HG03469 (cell line): ENCODE measurements around the gene ABHD12.
A peak's percentile ranks its signal among the peaks of the same experiment; 100 is the strongest.
"Not testable (repeated sequence)": the region's sequence is repeated elsewhere in the genome, so short reads cannot be mapped to it uniquely, and the experiment has no call there.

Source experiments
- ATAC-seq: cut with Tn5 transposase; IDR thresholded peaks from one replicate; pipeline ENCODE4 v1.9.1; 2021; ENCODE audit warnings: mild to moderate bottlenecking, moderate library complexity, moderate number of reproducible peaks; ENCODE audit not compliant: unreplicated experiment

Gene ABHD12

DNA sequence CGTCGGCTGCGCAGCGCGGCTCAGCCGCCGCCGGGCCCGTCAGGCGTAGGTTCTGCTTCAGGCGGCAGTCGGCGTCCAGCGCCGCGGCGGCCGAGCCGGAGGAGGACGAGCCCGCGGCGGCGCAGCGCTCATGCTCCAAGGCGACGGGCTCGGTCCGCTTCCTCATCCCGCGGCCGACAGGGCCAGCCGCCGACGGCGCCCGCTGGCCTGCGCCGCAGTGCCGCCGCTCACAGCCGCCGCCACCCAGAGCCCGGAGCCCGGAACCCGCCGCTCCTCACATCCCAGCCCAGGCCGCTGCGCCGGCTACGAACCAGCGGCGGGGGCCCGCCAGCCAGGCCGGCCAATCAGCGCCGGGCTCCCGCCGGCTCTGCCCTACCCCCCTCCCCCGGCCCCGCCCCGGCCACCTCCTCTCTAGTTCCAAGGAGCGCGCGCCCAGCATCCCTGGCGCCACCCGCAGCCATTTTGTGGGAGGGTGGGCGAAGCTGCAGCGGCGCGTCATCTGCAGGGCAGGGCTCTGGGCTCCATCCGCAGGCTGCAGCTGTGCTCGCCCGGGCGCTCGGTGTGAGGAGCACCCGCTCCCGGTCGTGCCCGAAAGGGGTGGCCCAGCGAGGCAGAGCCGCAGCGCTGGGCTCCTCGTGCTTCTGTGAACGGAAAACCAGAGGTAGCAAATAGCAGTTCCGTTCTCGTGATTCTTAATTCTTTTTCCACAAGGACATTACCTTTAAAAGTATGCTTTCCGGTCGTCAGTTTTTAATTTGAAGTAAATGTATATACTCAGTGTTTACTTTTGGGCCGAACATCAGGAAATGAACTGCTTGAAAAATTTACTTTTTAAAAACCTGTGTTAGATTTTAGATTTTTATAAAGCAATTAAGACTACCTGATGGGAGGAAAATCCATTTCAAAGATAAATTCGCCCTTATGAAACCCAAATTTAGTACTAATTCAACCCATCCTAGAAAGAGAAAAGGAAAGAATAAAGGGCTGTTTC, at the start of gene ABHD12:
Gene ABHD12 (minus strand): TSS at position 298 of the 991 bp plus-strand sequence. CDS start 132 bp downstream, at position 166.
- peak; percentile 86 for ATAC-seq

- peak; percentile 69 for ATAC-seq
Measured at GRCh38 chr20:25439328-25439727, 48.7 kb upstream of the ABHD12 start.

- no peak for ATAC-seq
Measured at GRCh38 chr20:25437153-25437581, 46.5 kb upstream of the ABHD12 start.

- ATAC-seq = no peak
Measured at GRCh38 chr20:25424536-25424935, 33.9 kb upstream of the ABHD12 start.

DNA sequence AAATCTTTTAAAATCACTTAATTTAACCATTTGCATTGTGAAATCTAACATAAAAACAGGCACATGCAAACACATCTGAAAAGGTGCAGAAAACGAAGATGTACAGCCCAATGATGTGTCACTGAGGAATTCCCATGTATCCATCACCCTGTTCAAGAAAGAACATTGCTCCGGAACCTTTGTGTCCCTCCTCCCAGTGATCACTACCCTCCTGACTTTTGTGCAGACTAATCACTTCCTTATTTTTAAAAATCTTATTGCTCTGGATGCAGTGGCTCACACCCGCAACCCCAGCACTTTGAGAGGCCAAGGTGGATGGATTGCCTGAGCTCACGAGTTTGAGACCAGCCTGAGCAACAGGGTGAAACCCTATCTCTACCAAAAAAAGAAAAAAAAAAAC, 31.4 kb upstream of the ABHD12 start:
- ATAC-seq = no peak

- no peak for ATAC-seq
Measured at GRCh38 chr20:25421102-25421501, 30.5 kb upstream of the ABHD12 start.

GRCh38 chr20:25418776-25419175, 28.1 kb upstream of the ABHD12 start:
- no peak for ATAC-seq

DNA sequence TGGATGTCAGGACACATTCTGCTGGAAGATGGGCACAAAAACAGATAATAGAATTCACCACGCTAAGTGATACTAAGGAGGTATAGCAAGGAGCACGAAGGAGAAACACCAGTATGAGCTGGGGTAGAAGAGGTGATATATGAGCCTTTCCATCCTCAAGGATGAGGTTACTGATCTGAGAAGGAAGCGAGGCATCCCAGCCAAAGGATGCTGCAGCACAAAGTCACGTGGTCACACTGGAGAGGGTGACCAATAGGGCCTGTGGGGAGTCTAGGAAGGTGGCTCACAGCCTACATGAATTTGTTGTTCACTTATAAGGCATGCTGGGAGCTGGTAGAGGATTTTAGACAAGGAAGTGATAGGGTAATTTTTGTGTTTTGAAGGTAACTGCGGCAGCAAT, 18.3 kb upstream of the ABHD12 start:
- ATAC-seq = no peak

GRCh38 chr20:25408170-25408547, 17.5 kb upstream of the ABHD12 start:
- ATAC-seq = no peak

- peak; percentile 83 for ATAC-seq
Measured at GRCh38 chr20:25407311-25408169, 16.9 kb upstream of the ABHD12 start, which contains the start of gene GINS1. Gene GINS1 (plus strand): TSS chr20:25407673. CDS start chr20:25407821, 148 bp downstream.

- no peak for ATAC-seq
Measured at GRCh38 chr20:25402583-25402982, 11.9 kb upstream of the ABHD12 start.

DNA sequence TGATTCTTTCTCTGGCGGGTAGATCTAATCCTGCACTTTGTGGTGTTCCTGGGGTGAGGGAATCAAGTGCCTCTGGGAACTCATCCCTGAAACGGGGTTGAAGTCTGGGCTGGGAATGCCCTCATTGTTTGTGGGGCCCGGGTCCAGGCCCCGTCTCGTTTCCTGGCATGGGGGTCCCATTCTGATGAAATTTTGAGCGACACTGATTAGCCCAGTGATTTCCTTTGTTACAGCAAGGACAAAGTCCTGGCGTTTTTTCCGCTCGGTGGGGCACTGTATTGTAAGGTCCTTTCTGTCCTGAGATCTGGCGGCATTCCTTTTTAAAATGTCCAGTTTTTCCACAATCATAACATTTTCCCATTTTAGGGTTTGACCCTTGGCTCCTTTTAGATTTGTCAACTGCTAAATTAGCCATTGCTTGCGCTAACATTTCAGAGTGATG, 9.7 kb upstream of the ABHD12 start:
- ATAC-seq = not testable (repeated sequence)

GRCh38 chr20:25399037-25399430, 8.4 kb upstream of the ABHD12 start:
- peak; percentile 56 for ATAC-seq

DNA sequence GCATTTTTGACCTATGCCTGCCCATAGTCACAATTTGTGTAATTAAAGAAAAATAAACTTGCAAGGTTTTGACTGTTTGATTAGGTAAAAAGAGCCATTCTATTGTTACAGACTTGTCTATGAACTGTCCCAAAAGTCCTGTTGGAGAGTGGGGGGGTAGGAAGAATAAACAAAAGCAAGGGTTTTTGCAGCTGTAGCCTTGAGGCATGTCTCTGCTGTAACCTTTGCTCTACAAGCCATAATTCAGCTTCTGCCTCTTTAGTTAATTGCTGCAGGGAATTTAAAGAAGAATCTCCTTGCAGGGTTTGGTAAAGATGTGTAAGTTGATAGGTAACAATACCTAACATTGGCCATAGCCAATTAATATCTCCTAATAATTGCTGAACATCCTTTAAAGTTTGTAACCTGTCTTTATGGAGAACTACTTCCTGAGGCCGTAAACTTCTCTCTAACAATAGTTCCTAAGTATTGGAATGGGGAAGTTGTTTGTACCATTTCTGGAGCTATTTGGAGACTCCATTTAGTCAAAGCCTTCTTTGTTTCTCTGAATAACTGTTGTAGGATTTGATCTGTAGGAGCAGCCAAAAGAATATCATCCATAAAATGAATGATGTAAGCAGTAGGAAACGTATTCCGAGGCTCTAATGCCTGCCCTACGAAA, 7.9 kb upstream of the ABHD12 start:
- no peak for ATAC-seq

GRCh38 chr20:25397821-25398220, 7.2 kb upstream of the ABHD12 start:
- ATAC-seq = no peak

DNA sequence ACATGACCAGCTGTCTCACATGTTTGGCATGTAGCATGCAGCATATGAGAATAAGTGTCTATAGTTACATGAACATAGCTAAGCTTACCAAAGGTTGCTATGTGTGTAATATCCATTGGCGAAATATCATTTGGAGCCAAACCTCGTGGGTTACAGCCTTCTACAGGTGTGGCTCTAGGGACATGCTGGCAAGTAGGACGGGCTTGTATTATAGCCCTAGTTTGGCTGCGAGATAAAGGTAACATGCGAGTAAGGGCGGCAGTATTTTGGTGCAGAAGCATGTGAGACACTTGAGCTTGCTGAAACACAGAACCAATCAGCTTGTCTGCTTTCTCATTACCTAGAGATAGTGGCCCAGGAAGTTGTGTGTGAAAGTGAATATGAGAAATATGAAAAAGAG, 6.5 kb upstream of the ABHD12 start:
- ATAC-seq = no peak

DNA sequence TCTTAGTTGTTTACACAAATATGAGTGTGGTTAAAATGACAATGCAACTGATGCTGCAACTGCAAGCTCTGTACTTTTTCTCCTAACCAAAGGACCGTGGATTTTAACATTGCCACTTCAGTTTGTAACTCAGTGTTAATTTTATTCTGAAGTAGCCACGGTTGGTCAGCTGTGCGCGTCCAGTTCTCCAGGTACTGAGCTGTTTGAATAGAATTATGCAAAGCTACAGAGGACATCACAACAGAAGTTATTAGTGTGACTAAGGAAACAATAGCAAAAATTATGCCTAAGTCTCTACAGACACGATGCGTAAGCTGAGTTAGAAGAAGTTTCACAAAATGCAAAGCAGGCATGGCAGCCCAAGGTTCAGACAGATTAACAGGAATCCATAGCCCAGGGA, 4.4 kb upstream of the ABHD12 start:
- no peak for ATAC-seq

DNA sequence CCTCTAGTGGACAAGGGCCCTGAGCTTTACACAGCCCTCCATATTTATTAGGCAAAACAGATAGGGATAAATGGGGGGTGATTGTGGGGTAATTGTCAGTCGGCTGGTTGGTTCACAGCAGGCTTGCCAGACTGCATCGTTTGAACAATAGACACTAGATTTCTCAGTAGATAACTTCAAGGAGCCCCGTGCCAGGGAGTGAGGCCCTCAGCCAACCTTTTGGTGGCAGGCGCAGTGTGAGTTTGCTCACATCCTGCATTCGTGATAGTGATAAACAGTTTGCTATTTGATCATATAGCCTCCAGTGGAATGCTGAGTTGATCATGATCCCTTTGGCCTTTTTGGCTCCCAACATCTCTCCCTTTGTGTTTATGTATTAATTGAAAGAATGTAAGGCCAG, 3.6 kb upstream of the ABHD12 start:
- ATAC-seq = no peak

DNA sequence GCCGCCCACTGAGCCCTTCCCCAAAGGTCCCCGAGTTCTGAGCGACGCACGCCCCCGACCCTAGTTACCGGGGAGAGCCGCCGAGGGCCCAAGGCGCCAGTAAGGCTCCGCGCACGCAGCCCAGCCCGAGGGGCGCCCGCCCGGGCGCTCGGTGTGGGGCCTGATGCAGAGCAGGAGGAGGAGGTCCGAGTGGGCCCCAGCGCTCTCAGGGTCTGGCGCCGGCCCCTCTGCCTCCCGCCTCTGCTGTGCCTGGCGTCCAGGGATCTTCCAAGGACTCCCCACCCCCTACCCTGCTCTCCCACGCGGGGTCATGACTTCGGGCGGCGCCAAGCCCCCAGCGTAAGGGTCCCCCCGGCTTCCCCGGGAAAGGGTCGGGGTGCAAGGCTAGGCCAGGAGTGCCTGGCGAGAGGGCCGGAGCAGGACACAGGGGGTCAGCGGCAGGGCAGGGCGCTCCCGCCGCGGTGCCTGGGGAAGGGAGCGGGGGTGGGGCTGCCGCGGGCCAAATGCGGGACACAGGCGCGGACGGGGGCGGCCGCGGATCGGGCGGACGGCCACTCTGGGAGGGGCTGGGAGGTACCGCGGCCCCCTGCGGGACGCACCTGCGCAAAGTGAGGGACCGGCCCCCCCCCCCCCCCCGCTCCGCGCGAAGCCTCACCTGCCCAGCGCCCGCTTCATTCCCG, 637 bp downstream of the ABHD12 start:
- peak; percentile 13 for ATAC-seq

GRCh38 chr20:25389401-25389857, 1.2 kb downstream of the ABHD12 start:
- ATAC-seq = no peak
